ENCODE data around the gene SELENOK. TPM values are rescaled to one million over a fixed set of nuclear protein-coding genes. Genes with fewer than 3 reads are reported as not detected.

SELENOK gene
- total RNA-seq, 1 donor from 2014 or later, result 39.4 TPM

GRCh38 chr3:53899750-53900149 is 8.1 kb upstream of the SELENOK start:
- H3K27ac Mint-ChIP-seq (ENCODE audit: unreplicated experiment), result no peak overlapping the region
- H3K4me3 Mint-ChIP-seq (ENCODE audit: unreplicated experiment), result no peak overlapping the region
- no peak for TF ChIP-seq CTCF (IDR thresholded peaks at IDR 0.05; ENCODE audit: partially characterized antibody, unreplicated experiment)
- no peaks in the 10 kb centered on the region for H3K9me3 Mint-ChIP-seq (ENCODE audit: unreplicated experiment)
- no peaks in the 10 kb centered on the region for H3K36me3 Mint-ChIP-seq (ENCODE audit: unreplicated experiment)
- H3K27me3 Mint-ChIP-seq (ENCODE audit: unreplicated experiment), result no peaks in the 10 kb centered on the region
- no peaks in the 10 kb centered on the region for H3K4me1 Mint-ChIP-seq (ENCODE audit: low read depth, unreplicated experiment)
- DNase-seq, result no peak

GRCh38 chr3:53892286-53892637 is 603 bp upstream of the SELENOK start:
- H3K9me3 Mint-ChIP-seq (ENCODE audit: unreplicated experiment), result peaks cover 3% of the 10 kb centered on the region
- DNase-seq, result no peak
- no peak for TF ChIP-seq CTCF (IDR thresholded peaks at IDR 0.05; ENCODE audit: partially characterized antibody, unreplicated experiment)
- peak overlapping the region; percentile 94 for H3K27ac Mint-ChIP-seq (ENCODE audit: unreplicated experiment)
- H3K27me3 Mint-ChIP-seq (ENCODE audit: unreplicated experiment), result peaks cover 10% of the 10 kb centered on the region
- H3K36me3 Mint-ChIP-seq (ENCODE audit: unreplicated experiment), result no peaks in the 10 kb centered on the region
- peaks cover 12% of the 10 kb centered on the region for H3K4me1 Mint-ChIP-seq (ENCODE audit: low read depth, unreplicated experiment)
- H3K4me3 Mint-ChIP-seq (ENCODE audit: unreplicated experiment), result peak overlapping the region; percentile 94

GRCh38 chr3:53890726-53891475 is 758 bp downstream of the SELENOK start:
- no peak for TF ChIP-seq CTCF (IDR thresholded peaks at IDR 0.05; ENCODE audit: partially characterized antibody, unreplicated experiment)
- Mint-ChIP-seq H3K4me1 (ENCODE audit: low read depth, unreplicated experiment) (peaks cover 12% of the 10 kb centered on the region), H3K4me3 (ENCODE audit: unreplicated experiment) (peak overlapping the region; percentile 94), H3K9me3 (ENCODE audit: unreplicated experiment) (peaks cover 3% of the 10 kb centered on the region), H3K27ac (ENCODE audit: unreplicated experiment) (peak overlapping the region; percentile 94), H3K36me3 (ENCODE audit: unreplicated experiment) (no peaks in the 10 kb centered on the region), H3K27me3 (ENCODE audit: unreplicated experiment) (peaks cover 10% of the 10 kb centered on the region)
- DNase-seq, result no peak

GRCh38 chr3:53888232-53888631 is 3.4 kb downstream of the SELENOK start:
- Mint-ChIP-seq H3K9me3 (ENCODE audit: unreplicated experiment) (peaks cover 3% of the 10 kb centered on the region), H3K4me1 (ENCODE audit: low read depth, unreplicated experiment) (peaks cover 11% of the 10 kb centered on the region), H3K27me3 (ENCODE audit: unreplicated experiment) (peaks cover 10% of the 10 kb centered on the region), H3K27ac (ENCODE audit: unreplicated experiment) (no peak overlapping the region), H3K4me3 (ENCODE audit: unreplicated experiment) (no peak overlapping the region), H3K36me3 (ENCODE audit: unreplicated experiment) (no peaks in the 10 kb centered on the region)
- TF ChIP-seq CTCF (IDR thresholded peaks at IDR 0.05; ENCODE audit: partially characterized antibody, unreplicated experiment), result no peak
- DNase-seq, result no peak

- H3K27ac Mint-ChIP-seq (ENCODE audit: unreplicated experiment), result no peak overlapping the region
- peaks cover 10% of the 10 kb centered on the region for H3K4me1 Mint-ChIP-seq (ENCODE audit: low read depth, unreplicated experiment)
- no peaks in the 10 kb centered on the region for H3K36me3 Mint-ChIP-seq (ENCODE audit: unreplicated experiment)
- H3K27me3 Mint-ChIP-seq (ENCODE audit: unreplicated experiment), result peaks cover 11% of the 10 kb centered on the region
- DNase-seq, result no peak
- H3K9me3 Mint-ChIP-seq (ENCODE audit: unreplicated experiment), result peaks cover 7% of the 10 kb centered on the region
- no peak for TF ChIP-seq CTCF (IDR thresholded peaks at IDR 0.05; ENCODE audit: partially characterized antibody, unreplicated experiment)
- no peak overlapping the region for H3K4me3 Mint-ChIP-seq (ENCODE audit: unreplicated experiment)
These were observed 4.2 kb downstream of the SELENOK start for GRCh38 chr3:53887446-53887845.

All from glutamatergic neuron (in vitro differentiated cells).